Natural killer cell (primary cell): ENCODE results near the gene ZBTB42. TPM values are rescaled to one million over a fixed set of nuclear protein-coding genes. Genes with fewer than 3 reads are reported as not detected.

Source experiments
- ATAC-seq, 3 donors: fragments of 150-1000 bp in 2 of 3; fragments of 200-7000 bp in 1 of 3; cut with Tn5 transposase; 1 replicate in 1 of 3; 2 replicates in 2 of 3; pipeline ENCODE4 v1.10.0; 2021; ENCODE audit warnings: mild to moderate bottlenecking in 2 of 3, moderate library complexity in 2 of 3
- DNase-seq, 2 donors: peaks; one replicate each; pipeline versions ENCODE4 v3.0.0 to v3.0.0-alpha.2; 2013 to 2021; ENCODE audit warnings: mixed read lengths in 1 of 2
- H3K27ac ChIP-seq: one replicate; pipeline ENCODE4 v1.5.1; 2013; ENCODE audit warnings: mild to moderate bottlenecking, low read length
- H3K27me3 ChIP-seq: one replicate; pipeline ENCODE4 v1.6.1; 2013; ENCODE audit warnings: low read length; ENCODE audit not compliant: control insufficient read depth, insufficient read depth
- H3K36me3 ChIP-seq: one replicate; pipeline ENCODE4 v1.6.1; 2013; ENCODE audit warnings: low read length; ENCODE audit not compliant: control insufficient read depth, insufficient read depth
- H3K4me1 ChIP-seq: one replicate; pipeline ENCODE4 v1.6.1; 2013; ENCODE audit warnings: low read length; ENCODE audit not compliant: control insufficient read depth, insufficient read depth
- H3K4me3 ChIP-seq: one replicate; pipeline ENCODE4 v1.5.1; 2013; ENCODE audit warnings: low read length
- H3K9me3 ChIP-seq: one replicate; pipeline ENCODE4 v1.6.1; 2013; ENCODE audit warnings: low read length; ENCODE audit not compliant: control insufficient read depth, insufficient read depth
- H3K27ac Mint-ChIP-seq, 2 donors: one replicate each; pipeline ENCODE4 v1.8.0; 2022; ENCODE audit warnings: mild to moderate bottlenecking in 2 of 2, mixed read lengths in 2 of 2, moderate library complexity in 1 of 2
- H3K27me3 Mint-ChIP-seq, 2 donors: one replicate each; pipeline ENCODE4 v1.8.0; 2022; ENCODE audit warnings: low read depth in 2 of 2, mixed read lengths in 2 of 2
- H3K36me3 Mint-ChIP-seq: one replicate; pipeline ENCODE4 v1.8.0; 2022; ENCODE audit warnings: mixed read lengths
- H3K4me1 Mint-ChIP-seq, 2 donors: one replicate each; pipeline ENCODE4 v1.8.0; 2022; ENCODE audit warnings: mixed read lengths in 2 of 2
- H3K4me3 Mint-ChIP-seq: one replicate; pipeline ENCODE4 v1.8.0; 2022; ENCODE audit warnings: mild to moderate bottlenecking, moderate library complexity, mixed read lengths
- H3K9me3 Mint-ChIP-seq, 2 donors: one replicate each; pipeline ENCODE4 v1.8.0; 2022; ENCODE audit warnings: mixed read lengths in 2 of 2
- CTCF ChIP-seq: fragments of 200-600 bp; IDR thresholded peaks from one replicate; pipeline ENCODE4 v1.8.0; 2022; ENCODE audit warnings: antibody characterized with exemption
- WGBS: methylation state at CpG from one replicate; pipeline ENCODE4 v1.1.7; 2013; ENCODE audit warnings: missing lambda C conversion rate; ENCODE audit not compliant: insufficient coverage; 5-methylcytosine and 5-hydroxymethylcytosine counted together
- intact Hi-C: fragments of 100-400 bp; cut with micrococcal nuclease; formaldehyde crosslinking; loops from one replicate; pipeline ENCODE4 v1.14.2; 2022
- total RNA-seq, 4 donors: library from RNA; stranded (reverse); fragments of 120-200 nt in 1 of 4; gene quantifications; one replicate each; pipeline versions ENCODE4 v1.2.3 to v1.2.4, GENCODE V29; 2013 to 2022

ZBTB42 gene
- total RNA-seq, 3 donors from 2014 or later (not counting 1 experiment from before 2014, with no cell fraction given), result 3.6 to 4.5 (median 3.7) TPM

GRCh38 chr14:104788873-104789663 is 11.8 kb upstream of the ZBTB42 start:
- Histone ChIP-seq H3K9me3 (no peaks in the 10 kb centered on the region), H3K36me3 (peaks cover 30% of the 10 kb centered on the region), H3K4me1 (peaks cover 66% of the 10 kb centered on the region)

GRCh38 chr14:104789752-104790743 is 10.9 kb upstream of the ZBTB42 start:
- Histone ChIP-seq H3K27me3 (no peaks in the 10 kb centered on the region), H3K4me3 (no peak overlapping the region), H3K27ac (no peak overlapping the region), H3K9me3 (no peaks in the 10 kb centered on the region), H3K36me3 (peaks cover 27% of the 10 kb centered on the region), H3K4me1 (peaks cover 74% of the 10 kb centered on the region)
- intact Hi-C loops, result no loop called here
- peaks cover 19 to 71% of the 10 kb centered on the region in 2 donors for H3K4me1 Mint-ChIP-seq
- no peaks in the 10 kb centered on the region for H3K36me3 Mint-ChIP-seq
- H3K27ac Mint-ChIP-seq, result no peak overlapping the region
- H3K27me3 Mint-ChIP-seq, result no peaks in the 10 kb centered on the region
- 94% methylated on average over 31 of the region's 31 CpGs for WGBS
- TF ChIP-seq CTCF, result no peak
- DNase-seq (no peak), ATAC-seq (no peak)
- H3K9me3 Mint-ChIP-seq, result no peaks in the 10 kb centered on the region
- no peak overlapping the region for H3K4me3 Mint-ChIP-seq

More at GRCh38 chr14:104788873-104789663, 11.8 kb upstream of the ZBTB42 start:
- Histone ChIP-seq H3K27ac (no peak overlapping the region), H3K4me3 (no peak overlapping the region), H3K27me3 (no peaks in the 10 kb centered on the region)
- ATAC-seq (no peak), DNase-seq (no peak)
- H3K27me3 Mint-ChIP-seq, result no peaks in the 10 kb centered on the region
- WGBS, result 94% methylated on average over 39 of the region's 39 CpGs
- H3K4me3 Mint-ChIP-seq, result no peak overlapping the region
- H3K36me3 Mint-ChIP-seq, result no peaks in the 10 kb centered on the region
- H3K9me3 Mint-ChIP-seq, result no peaks in the 10 kb centered on the region
- intact Hi-C loops, result no loop called here
- no peak for TF ChIP-seq CTCF
- H3K4me1 Mint-ChIP-seq, result peaks cover 12 to 64% of the 10 kb centered on the region in 2 donors
- H3K27ac Mint-ChIP-seq, result no peak overlapping the region

GRCh38 chr14:104791425-104791824 is 9.5 kb upstream of the ZBTB42 start:
- WGBS, result 93% methylated on average over 9 of the region's 9 CpGs
- Histone ChIP-seq H3K27me3 (no peaks in the 10 kb centered on the region), H3K36me3 (peaks cover 27% of the 10 kb centered on the region), H3K4me1 (peaks cover 68% of the 10 kb centered on the region), H3K9me3 (no peaks in the 10 kb centered on the region), H3K4me3 (no peak overlapping the region), H3K27ac (no peak overlapping the region)
- Mint-ChIP-seq H3K4me1 (peaks cover 19 to 69% of the 10 kb centered on the region in 2 donors), H3K4me3 (peak overlapping the region; percentile 58), H3K9me3 (no peaks in the 10 kb centered on the region), H3K36me3 (no peaks in the 10 kb centered on the region), H3K27ac (peak overlapping the region in 1 of 2 donors; percentile 37), H3K27me3 (no peaks in the 10 kb centered on the region)
- intact Hi-C loops, result no loop called here
- DNase-seq (no peak), ATAC-seq (no peak)
- TF ChIP-seq CTCF, result no peak
